GM23338 (cell line): Measurements from ENCODE around the gene METTL14. TPM values are rescaled to one million over a fixed set of nuclear protein-coding genes. Genes with fewer than 3 reads are reported as not detected.

Source experiments
- ATAC-seq: fragments of 200-7000 bp; cut with Tn5 transposase; 3 replicates; pipeline ENCODE4 v1.9.1; 2020
- DNase-seq: peaks from one replicate; pipeline ENCODE4 v3.0.0-alpha.2; 2015; ENCODE audit warnings: low spot score
- H2AFZ ChIP-seq: fragments of 200-600 bp; sonication (generic); 2 replicates; pipeline ENCODE4 v1.8.0; 2016; ENCODE audit warnings: antibody characterized with exemption, mild to moderate bottlenecking, moderate library complexity
- H3F3A ChIP-seq: fragments of 200-600 bp; sonication (generic); replicated peaks from 2 replicates; pipeline ENCODE4 v1.8.0; 2017; ENCODE audit warnings: antibody characterized with exemption, mixed run types, low read depth
- H3K27ac ChIP-seq: fragments of 200-600 bp; sonication (generic); 2 replicates; pipeline ENCODE4 v1.6.1; 2016; ENCODE audit warnings: low read depth
- H3K27me3 ChIP-seq: fragments of 200-600 bp; sonication (generic); 2 replicates; pipeline ENCODE4 v1.8.0; 2016; ENCODE audit warnings: mild to moderate bottlenecking, mixed run types, moderate library complexity; ENCODE audit not compliant: insufficient read depth
- H3K36me3 ChIP-seq: fragments of 200-600 bp; sonication (generic); 2 replicates; pipeline ENCODE4 v1.8.0; 2016; ENCODE audit warnings: mild to moderate bottlenecking; ENCODE audit not compliant: insufficient read depth
- H3K4me1 ChIP-seq: fragments of 200-600 bp; sonication (generic); 2 replicates; pipeline ENCODE4 v1.8.0; 2016; ENCODE audit warnings: mild to moderate bottlenecking, moderate library complexity; ENCODE audit not compliant: insufficient read depth
- H3K4me2 ChIP-seq: fragments of 200-600 bp; sonication (generic); 2 replicates; pipeline ENCODE4 v1.7.1; 2017; ENCODE audit warnings: mixed run types
- H3K4me3 ChIP-seq: fragments of 200-600 bp; sonication (generic); 2 replicates; pipeline ENCODE4 v1.6.1; 2016; ENCODE audit warnings: mixed run types
- H3K79me2 ChIP-seq: fragments of 200-600 bp; sonication (generic); replicated peaks from 2 replicates; pipeline ENCODE4 v1.8.0; 2017; ENCODE audit warnings: mild to moderate bottlenecking; ENCODE audit not compliant: insufficient read depth
- H3K9me2 ChIP-seq: fragments of 200-600 bp; sonication (generic); 2 replicates; pipeline ENCODE4 v1.8.0; 2017; ENCODE audit not compliant: insufficient read depth
- H4K20me1 ChIP-seq: fragments of 200-600 bp; sonication (generic); replicated peaks from 2 replicates; pipeline ENCODE4 v1.8.0; 2017; ENCODE audit warnings: mild to moderate bottlenecking; ENCODE audit not compliant: insufficient read depth
- H3K27ac Mint-ChIP-seq: 2 replicates; pipeline ENCODE4 v1.8.0; 2020; ENCODE audit warnings: inconsistent platforms, mild to moderate bottlenecking, moderate library complexity, mixed read lengths
- H3K27me3 Mint-ChIP-seq: 3 replicates; pipeline ENCODE4 v1.8.0; 2022; ENCODE audit warnings: low read depth, mild to moderate bottlenecking, moderate library complexity, mixed read lengths, inconsistent platforms; ENCODE audit not compliant: insufficient read depth, poor library complexity
- H3K36me3 Mint-ChIP-seq: 3 replicates; pipeline ENCODE4 v1.8.0; 2021; ENCODE audit warnings: low read depth, mild to moderate bottlenecking, inconsistent platforms, moderate library complexity, mixed read lengths
- H3K4me1 Mint-ChIP-seq: 3 replicates; pipeline ENCODE4 v1.8.0; 2020; ENCODE audit warnings: mild to moderate bottlenecking, inconsistent platforms, mixed read lengths
- H3K4me3 Mint-ChIP-seq: 3 replicates; pipeline ENCODE4 v1.8.0; 2021; ENCODE audit warnings: moderate library complexity, mild to moderate bottlenecking, inconsistent platforms, mixed read lengths
- H3K9me3 Mint-ChIP-seq: 3 replicates; pipeline ENCODE4 v1.8.0; 2020; ENCODE audit warnings: moderate library complexity, mild to moderate bottlenecking, inconsistent platforms, mixed read lengths
- CREB1 ChIP-seq: fragments of 250-450 bp; sonication (Bioruptor Pico); IDR thresholded peaks from 2 replicates; pipeline ENCODE4 v1.5.0; 2020; ENCODE audit warnings: low read depth, mild to moderate bottlenecking, moderate library complexity
- CTCF ChIP-seq, 2 experiments: fragments of 200-600 bp in 1 of 2; sonication (generic) in 1 of 2; conservative IDR thresholded peaks; 2 replicates each; pipeline versions ENCODE4 v1.5.1 to v1.6.1; 2016 to 2017; ENCODE audit warnings: antibody characterized with exemption in 2 of 2, low read depth in 2 of 2, mild to moderate bottlenecking in 2 of 2, moderate library complexity in 1 of 2
- ETS1 ChIP-seq: IDR thresholded peaks from 2 replicates; pipeline ENCODE4 v1.6.1; 2016; ENCODE audit warnings: antibody characterized with exemption
- JUNB ChIP-seq: IDR thresholded peaks from one replicate; pipeline ENCODE4 v1.6.1; 2016; ENCODE audit warnings: antibody characterized with exemption; ENCODE audit not compliant: unreplicated experiment
- NANOG ChIP-seq: IDR thresholded peaks from 2 replicates; pipeline ENCODE4 v1.6.1; 2016; ENCODE audit warnings: antibody characterized with exemption, borderline replicate concordance
- ZNF462 ChIP-seq: fragments of 250-450 bp; sonication (Bioruptor Pico); IDR thresholded peaks from 2 replicates; pipeline ENCODE4 v1.5.0; 2020; ENCODE audit warnings: mild to moderate bottlenecking, moderate library complexity
- polyA plus RNA-seq: library from polyadenylated mRNA; unstranded; fragments of >200 nt; fragmentation: Nextera tagmentation; extraction: Ambion mirVana; gene quantifications from 2 replicates; pipeline ENCODE4 v1.2.1, GENCODE V29; 2016
- total RNA-seq: library from RNA; depleted of rRNA; stranded (reverse); fragments of >200 nt; shearing (Covaris generic); gene quantifications from 2 replicates; pipeline ENCODE4 v1.2.3, GENCODE V29; 2014

The METTL14 gene
- total and polyA plus RNA-seq, 2 experiments from 2014 or later, result 39.3 to 56.8 TPM

GRCh38 chr4:118682928-118683327, 2.3 kb upstream of the METTL14 start:
- peak overlapping the region; percentile 77 for H3K27ac Mint-ChIP-seq

GRCh38 chr4:118683513-118683912, 1.7 kb upstream of the METTL14 start:
- H2AFZ ChIP-seq, result peak overlapping the region; percentile 48
- H3K4me3 Mint-ChIP-seq, result peak overlapping the region; percentile 36

More at GRCh38 chr4:118682928-118683327, 2.3 kb upstream of the METTL14 start:
- Mint-ChIP-seq H3K9me3 (no peaks in the 10 kb centered on the region), H3K4me3 (peak overlapping the region; percentile 36), H3K36me3 (peaks cover 5% of the 10 kb centered on the region; the same call in 2 of the 3 replicates), H3K4me1 (peaks cover 17% of the 10 kb centered on the region), H3K27me3 (peaks cover 1% of the 10 kb centered on the region)
- ATAC-seq, result peak; percentile 15
- Histone ChIP-seq H3K27ac (peak overlapping the region; percentile 20; the same call in 1 of the 2 replicates), H3K4me1 (peaks cover 7% of the 10 kb centered on the region), H3K27me3 (no peaks in the 10 kb centered on the region), H4K20me1 (peaks cover 13% of the 10 kb centered on the region; the same call in 1 of the 2 replicates), H3K79me2 (peaks cover 25% of the 10 kb centered on the region), H3F3A (no peaks in the 10 kb centered on the region), H3K9me2 (no peaks in the 10 kb centered on the region; the same call in 1 of the 2 replicates), H2AFZ (peak overlapping the region; percentile 80), H3K4me2 (peak overlapping the region; percentile 42; the same call in 1 of the 2 replicates), H3K4me3 (peak overlapping the region; percentile 21; the same call in 1 of the 2 replicates), H3K36me3 (no peaks in the 10 kb centered on the region)
- TF ChIP-seq CTCF (conservative IDR thresholded peaks at IDR 0.05; ENCODE audit: low read depth in 2 of 2) (peak; percentile 62 to 75), NANOG (no peak), CREB1 (CRISPR knock-in tag) (0 out of 2 replicates have a peak, but pooled peaks have one; percentile 7)
- peak; percentile 72 for DNase-seq

More at GRCh38 chr4:118683513-118683912, 1.7 kb upstream of the METTL14 start:
- Histone ChIP-seq H4K20me1 (peaks cover 13% of the 10 kb centered on the region; the same call in 1 of the 2 replicates), H3K79me2 (peaks cover 30% of the 10 kb centered on the region), H3K36me3 (peaks cover 3% of the 10 kb centered on the region; the same call in 1 of the 2 replicates), H3K4me3 (peak overlapping the region; percentile 21; the same call in 1 of the 2 replicates), H3K9me2 (no peaks in the 10 kb centered on the region; the same call in 1 of the 2 replicates), H3K27ac (peak overlapping the region; percentile 20; the same call in 1 of the 2 replicates), H3K27me3 (no peaks in the 10 kb centered on the region), H3K4me2 (peak overlapping the region; percentile 42; the same call in 1 of the 2 replicates), H3F3A (no peaks in the 10 kb centered on the region), H3K4me1 (peaks cover 7% of the 10 kb centered on the region)
- ATAC-seq (peak; percentile 48), DNase-seq (peak; percentile 57)
- TF ChIP-seq JUNB, result no peak
- peak; percentile 73 for TF ChIP-seq ETS1
- no peak for TF ChIP-seq NANOG
- TF ChIP-seq ZNF462, result no peak
- TF ChIP-seq CTCF (conservative IDR thresholded peaks at IDR 0.05; ENCODE audit: low read depth in 2 of 2), result no peak
- Mint-ChIP-seq H3K4me1 (peaks cover 17% of the 10 kb centered on the region), H3K9me3 (no peaks in the 10 kb centered on the region), H3K36me3 (peaks cover 6% of the 10 kb centered on the region; the same call in 2 of the 3 replicates), H3K27me3 (peaks cover 1% of the 10 kb centered on the region), H3K27ac (peak overlapping the region; percentile 77)
